Loucy (cell line): Measurements from ENCODE around the gene MUC5B.

Experiments
- EZH2phosphoT487 ChIP-seq: fragments of 200-600 bp; IDR thresholded peaks from 2 replicates; pipeline ENCODE4 v1.6.1; 2018; ENCODE audit warnings: antibody characterized with exemption, mild to moderate bottlenecking, moderate library complexity, borderline replicate concordance
- TF ChIP-seq, protein P1 (sequence below): fragments of 200-600 bp; sonication (generic); conservative IDR thresholded peaks from 2 replicates; pipeline ENCODE4 v1.5.1; 2014; ENCODE audit warnings: mild to moderate bottlenecking, antibody characterized with exemption, low read length

DNA sequence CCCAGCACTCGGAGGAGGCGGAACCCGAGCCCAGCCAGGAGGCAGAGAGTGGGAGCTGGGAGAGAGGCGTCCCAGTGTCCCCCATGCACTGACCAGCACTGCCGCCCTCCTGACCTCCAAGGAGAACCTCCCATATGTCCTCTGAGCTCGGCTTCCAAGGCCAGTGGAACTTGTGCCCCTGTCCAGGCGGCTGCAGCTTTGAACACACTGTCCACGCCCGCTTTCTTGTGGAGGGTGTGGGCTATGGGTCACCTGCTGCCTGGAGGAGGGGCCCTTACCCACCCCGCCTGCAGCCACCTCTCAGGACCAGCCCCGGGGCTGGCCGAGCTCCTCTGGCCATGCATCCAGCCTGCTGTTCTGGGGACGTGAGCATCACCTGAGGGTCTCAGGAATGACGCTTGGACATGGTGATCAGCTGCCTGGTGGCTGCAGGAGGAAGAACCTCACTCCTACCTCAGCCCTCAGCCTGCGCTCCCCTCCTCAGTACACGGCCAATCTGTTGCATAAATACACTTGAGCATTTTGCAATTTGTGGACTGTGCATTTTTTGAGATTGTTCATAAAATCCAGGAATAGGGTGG, 22.2 kb upstream of the MUC5B start:
- TF ChIP-seq, protein P1, sequence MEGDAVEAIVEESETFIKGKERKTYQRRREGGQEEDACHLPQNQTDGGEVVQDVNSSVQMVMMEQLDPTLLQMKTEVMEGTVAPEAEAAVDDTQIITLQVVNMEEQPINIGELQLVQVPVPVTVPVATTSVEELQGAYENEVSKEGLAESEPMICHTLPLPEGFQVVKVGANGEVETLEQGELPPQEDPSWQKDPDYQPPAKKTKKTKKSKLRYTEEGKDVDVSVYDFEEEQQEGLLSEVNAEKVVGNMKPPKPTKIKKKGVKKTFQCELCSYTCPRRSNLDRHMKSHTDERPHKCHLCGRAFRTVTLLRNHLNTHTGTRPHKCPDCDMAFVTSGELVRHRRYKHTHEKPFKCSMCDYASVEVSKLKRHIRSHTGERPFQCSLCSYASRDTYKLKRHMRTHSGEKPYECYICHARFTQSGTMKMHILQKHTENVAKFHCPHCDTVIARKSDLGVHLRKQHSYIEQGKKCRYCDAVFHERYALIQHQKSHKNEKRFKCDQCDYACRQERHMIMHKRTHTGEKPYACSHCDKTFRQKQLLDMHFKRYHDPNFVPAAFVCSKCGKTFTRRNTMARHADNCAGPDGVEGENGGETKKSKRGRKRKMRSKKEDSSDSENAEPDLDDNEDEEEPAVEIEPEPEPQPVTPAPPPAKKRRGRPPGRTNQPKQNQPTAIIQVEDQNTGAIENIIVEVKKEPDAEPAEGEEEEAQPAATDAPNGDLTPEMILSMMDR: no peak
- no peak for TF ChIP-seq EZH2phosphoT487
